ENCODE data around the gene ABHD18. TPM values are rescaled to one million over a fixed set of nuclear protein-coding genes. Genes with fewer than 3 reads are reported as not detected.
A peak's percentile ranks its signal among the peaks of the same experiment; 100 is the strongest.
"Not testable (repeated sequence)": the region's sequence is repeated elsewhere in the genome, so short reads cannot be mapped to it uniquely, and the experiment has no call there.

ABHD18 gene
- total RNA-seq, 1 donor: 10.1 TPM

GRCh38 chr4:127993151-127993550 is 27.9 kb downstream of the ABHD18 start:
- H3K4me1 ChIP-seq (ENCODE audit: insufficient read depth, low read length): no peaks in the 10 kb centered on the region
- no peak for TF ChIP-seq CTCF (IDR thresholded peaks at IDR 0.05; ENCODE audit: extremely low read depth, low read depth, low read length)

GRCh38 chr4:127995776-127996175 is 30.6 kb downstream of the ABHD18 start:
- Histone ChIP-seq H4K20me1 (ENCODE audit: insufficient read depth, low read length) (no peaks in the 10 kb centered on the region), H3K9me3 (ENCODE audit: low read depth, low read length) (no peaks in the 10 kb centered on the region), H3K4me3 (ENCODE audit: insufficient read depth, low read length) (no peak overlapping the region), H3K27me3 (ENCODE audit: insufficient read depth, low read length) (no peaks in the 10 kb centered on the region), H3K4me1 (ENCODE audit: insufficient read depth, low read length) (no peaks in the 10 kb centered on the region), H3K27ac (ENCODE audit: low read depth, low read length) (no peak overlapping the region), H3K36me3 (ENCODE audit: insufficient read depth, low read length) (peaks cover 2% of the 10 kb centered on the region), H2AFZ (ENCODE audit: low read length) (no peak overlapping the region), H3K79me2 (ENCODE audit: insufficient read depth, low read length) (no peaks in the 10 kb centered on the region), H3K4me2 (ENCODE audit: insufficient read depth, low read length) (no peak overlapping the region)
- TF ChIP-seq CTCF (IDR thresholded peaks at IDR 0.05; ENCODE audit: extremely low read depth, low read depth, low read length): no peak
- no peak for DNase-seq (ENCODE audit: insufficient read length, low spot score, missing footprints)

More at GRCh38 chr4:127993151-127993550, 27.9 kb downstream of the ABHD18 start:
- Histone ChIP-seq H3K27ac (ENCODE audit: low read depth, low read length) (no peak overlapping the region), H2AFZ (ENCODE audit: low read length) (no peak overlapping the region), H3K4me2 (ENCODE audit: insufficient read depth, low read length) (no peak overlapping the region), H3K36me3 (ENCODE audit: insufficient read depth, low read length) (peaks cover 2% of the 10 kb centered on the region), H3K4me3 (ENCODE audit: insufficient read depth, low read length) (no peak overlapping the region), H4K20me1 (ENCODE audit: insufficient read depth, low read length) (no peaks in the 10 kb centered on the region), H3K27me3 (ENCODE audit: insufficient read depth, low read length) (no peaks in the 10 kb centered on the region), H3K79me2 (ENCODE audit: insufficient read depth, low read length) (no peaks in the 10 kb centered on the region), H3K9me3 (ENCODE audit: low read depth, low read length) (no peaks in the 10 kb centered on the region)
- no peak for DNase-seq (ENCODE audit: insufficient read length, low spot score, missing footprints)

GRCh38 chr4:127996521-127996920 is 31.3 kb downstream of the ABHD18 start:
- not testable (repeated sequence) for H3K27ac ChIP-seq (ENCODE audit: low read depth, low read length); H3K36me3 ChIP-seq (ENCODE audit: insufficient read depth, low read length); H3K4me1 ChIP-seq (ENCODE audit: insufficient read depth, low read length); H3K27me3 ChIP-seq (ENCODE audit: insufficient read depth, low read length); H3K4me2 ChIP-seq (ENCODE audit: insufficient read depth, low read length); H3K4me3 ChIP-seq (ENCODE audit: insufficient read depth, low read length); H4K20me1 ChIP-seq (ENCODE audit: insufficient read depth, low read length); H3K79me2 ChIP-seq (ENCODE audit: insufficient read depth, low read length); H3K9me3 ChIP-seq (ENCODE audit: low read depth, low read length); H2AFZ ChIP-seq (ENCODE audit: low read length); DNase-seq (ENCODE audit: insufficient read length, low spot score, missing footprints)

- no peak overlapping the region for H3K4me3 ChIP-seq (ENCODE audit: insufficient read depth, low read length)
- peak; percentile 38 for TF ChIP-seq CTCF (IDR thresholded peaks at IDR 0.05; ENCODE audit: extremely low read depth, low read depth, low read length)
These were observed 32.6 kb downstream of the ABHD18 start for GRCh38 chr4:127997534-127998388.

More at GRCh38 chr4:127997534-127998388, 32.6 kb downstream of the ABHD18 start:
- Histone ChIP-seq H4K20me1 (ENCODE audit: insufficient read depth, low read length) (no peaks in the 10 kb centered on the region), H3K4me1 (ENCODE audit: insufficient read depth, low read length) (no peaks in the 10 kb centered on the region), H3K9me3 (ENCODE audit: low read depth, low read length) (no peaks in the 10 kb centered on the region), H3K36me3 (ENCODE audit: insufficient read depth, low read length) (peaks cover 2% of the 10 kb centered on the region), H3K27ac (ENCODE audit: low read depth, low read length) (no peak overlapping the region), H3K79me2 (ENCODE audit: insufficient read depth, low read length) (no peaks in the 10 kb centered on the region), H3K27me3 (ENCODE audit: insufficient read depth, low read length) (no peaks in the 10 kb centered on the region), H2AFZ (ENCODE audit: low read length) (no peak overlapping the region), H3K4me2 (ENCODE audit: insufficient read depth, low read length) (no peak overlapping the region)
- DNase-seq (ENCODE audit: insufficient read length, low spot score, missing footprints): peak; percentile 53
